Hepatocyte (in vitro differentiated cells): ENCODE measurements around the gene SH3BGRL2.

Experiments used
- EZH2 ChIP-seq: fragments of 200-600 bp; sonication (generic); IDR thresholded peaks from 2 replicates; pipeline ENCODE4 v1.6.1; 2016; ENCODE audit warnings: antibody characterized with exemption, mild to moderate bottlenecking, borderline replicate concordance
- EZH2phosphoT487 ChIP-seq: fragments of 200-600 bp; sonication (generic); IDR thresholded peaks from one replicate; pipeline ENCODE4 v1.6.1; 2018; ENCODE audit warnings: antibody characterized with exemption, mild to moderate bottlenecking, low read depth, moderate library complexity; ENCODE audit not compliant: unreplicated experiment, severe bottlenecking
- TF ChIP-seq, protein P1 (sequence below): fragments of 200-600 bp; sonication (generic); IDR thresholded peaks from 2 replicates; pipeline ENCODE4 v1.5.1; 2016; ENCODE audit warnings: antibody characterized with exemption, mild to moderate bottlenecking; ENCODE audit not compliant: poor library complexity

DNA sequence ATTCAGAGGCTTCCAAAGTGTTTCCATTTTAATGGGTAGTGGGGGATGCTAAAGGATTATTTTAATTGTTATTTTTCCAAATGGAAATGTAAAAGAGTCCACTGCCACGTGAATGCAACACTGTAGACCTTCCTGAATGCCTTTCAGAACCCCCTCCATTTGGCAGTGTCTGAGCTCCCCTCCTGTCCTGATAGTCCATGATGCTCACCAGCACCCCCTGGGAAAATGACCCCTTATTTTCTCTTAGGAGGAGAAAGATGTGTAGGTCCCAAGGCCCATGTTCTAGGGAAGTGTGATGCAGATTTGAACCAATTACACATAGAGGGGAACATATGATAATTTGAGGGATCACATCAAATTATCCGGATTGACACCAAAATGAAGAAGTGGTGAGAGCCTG, 46.8 kb upstream of the SH3BGRL2 start:
- no peak for TF ChIP-seq EZH2
- TF ChIP-seq, protein P1, sequence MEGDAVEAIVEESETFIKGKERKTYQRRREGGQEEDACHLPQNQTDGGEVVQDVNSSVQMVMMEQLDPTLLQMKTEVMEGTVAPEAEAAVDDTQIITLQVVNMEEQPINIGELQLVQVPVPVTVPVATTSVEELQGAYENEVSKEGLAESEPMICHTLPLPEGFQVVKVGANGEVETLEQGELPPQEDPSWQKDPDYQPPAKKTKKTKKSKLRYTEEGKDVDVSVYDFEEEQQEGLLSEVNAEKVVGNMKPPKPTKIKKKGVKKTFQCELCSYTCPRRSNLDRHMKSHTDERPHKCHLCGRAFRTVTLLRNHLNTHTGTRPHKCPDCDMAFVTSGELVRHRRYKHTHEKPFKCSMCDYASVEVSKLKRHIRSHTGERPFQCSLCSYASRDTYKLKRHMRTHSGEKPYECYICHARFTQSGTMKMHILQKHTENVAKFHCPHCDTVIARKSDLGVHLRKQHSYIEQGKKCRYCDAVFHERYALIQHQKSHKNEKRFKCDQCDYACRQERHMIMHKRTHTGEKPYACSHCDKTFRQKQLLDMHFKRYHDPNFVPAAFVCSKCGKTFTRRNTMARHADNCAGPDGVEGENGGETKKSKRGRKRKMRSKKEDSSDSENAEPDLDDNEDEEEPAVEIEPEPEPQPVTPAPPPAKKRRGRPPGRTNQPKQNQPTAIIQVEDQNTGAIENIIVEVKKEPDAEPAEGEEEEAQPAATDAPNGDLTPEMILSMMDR: no peak
- no peak for TF ChIP-seq EZH2phosphoT487
